ENCODE results near the gene MED25. TPM values are rescaled to one million over a fixed set of nuclear protein-coding genes. Genes with fewer than 3 reads are reported as not detected.

The MED25 gene
- total RNA-seq, 1 donor from 2014 or later = 88.8 TPM

DNA sequence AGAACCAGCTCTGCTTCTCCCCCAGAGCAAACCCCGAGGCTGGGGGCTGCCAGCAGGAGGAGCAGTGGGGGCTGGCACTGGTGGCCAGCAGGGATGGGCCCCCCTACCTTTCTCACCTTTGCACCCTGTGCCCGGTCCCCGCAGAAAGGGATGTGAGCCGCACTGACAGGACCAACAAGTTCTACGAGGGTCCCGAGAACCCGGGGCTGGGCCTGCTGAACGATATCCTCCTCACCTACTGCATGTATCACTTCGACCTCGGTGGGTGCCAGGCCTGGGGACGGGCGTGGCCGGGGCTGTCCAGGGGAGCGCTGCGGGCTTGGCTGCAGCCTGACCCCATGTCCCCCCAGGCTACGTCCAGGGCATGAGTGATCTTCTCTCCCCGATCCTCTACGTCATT is 66.0 kb downstream of the MED25 start:
- H3K27me3 Mint-ChIP-seq = no peaks in the 10 kb centered on the region
- no peak for DNase-seq
- peaks cover 58% of the 10 kb centered on the region for H3K36me3 Mint-ChIP-seq (ENCODE audit: low read depth)
- ChIA-PET POLR2A (no interaction called here), CTCF (no interaction called here)
- peaks cover 9% of the 10 kb centered on the region for H3K4me1 Mint-ChIP-seq
- intact Hi-C loops (cut with micrococcal nuclease) = no loop called here
- no peak for ATAC-seq (ENCODE audit: low read depth)
- TF ChIP-seq, protein P1, sequence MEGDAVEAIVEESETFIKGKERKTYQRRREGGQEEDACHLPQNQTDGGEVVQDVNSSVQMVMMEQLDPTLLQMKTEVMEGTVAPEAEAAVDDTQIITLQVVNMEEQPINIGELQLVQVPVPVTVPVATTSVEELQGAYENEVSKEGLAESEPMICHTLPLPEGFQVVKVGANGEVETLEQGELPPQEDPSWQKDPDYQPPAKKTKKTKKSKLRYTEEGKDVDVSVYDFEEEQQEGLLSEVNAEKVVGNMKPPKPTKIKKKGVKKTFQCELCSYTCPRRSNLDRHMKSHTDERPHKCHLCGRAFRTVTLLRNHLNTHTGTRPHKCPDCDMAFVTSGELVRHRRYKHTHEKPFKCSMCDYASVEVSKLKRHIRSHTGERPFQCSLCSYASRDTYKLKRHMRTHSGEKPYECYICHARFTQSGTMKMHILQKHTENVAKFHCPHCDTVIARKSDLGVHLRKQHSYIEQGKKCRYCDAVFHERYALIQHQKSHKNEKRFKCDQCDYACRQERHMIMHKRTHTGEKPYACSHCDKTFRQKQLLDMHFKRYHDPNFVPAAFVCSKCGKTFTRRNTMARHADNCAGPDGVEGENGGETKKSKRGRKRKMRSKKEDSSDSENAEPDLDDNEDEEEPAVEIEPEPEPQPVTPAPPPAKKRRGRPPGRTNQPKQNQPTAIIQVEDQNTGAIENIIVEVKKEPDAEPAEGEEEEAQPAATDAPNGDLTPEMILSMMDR (IDR thresholded peaks at IDR 0.05) = no peak
- H3K4me3 Mint-ChIP-seq = no peak overlapping the region
- no peak overlapping the region for H3K27ac Mint-ChIP-seq
- H3K9me3 Mint-ChIP-seq = no peaks in the 10 kb centered on the region

DNA sequence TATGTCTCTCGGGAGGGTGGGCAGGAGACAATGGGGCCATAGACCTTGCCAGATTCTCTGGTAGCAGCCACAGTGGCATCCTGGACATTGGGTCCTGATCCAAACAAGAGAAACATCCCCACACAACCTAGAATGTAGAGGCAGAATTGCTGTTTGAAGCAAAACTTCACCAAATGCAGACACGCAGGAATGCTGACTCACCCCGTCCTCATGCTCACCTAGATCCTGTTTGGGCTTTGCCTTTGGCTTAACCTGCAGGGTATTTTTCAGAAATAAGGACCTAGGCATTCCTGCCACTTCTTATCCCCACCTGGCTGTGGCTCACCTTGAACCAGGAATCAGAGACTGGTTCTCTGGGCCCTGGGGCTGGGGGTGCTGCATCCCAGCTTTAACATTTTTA is 66.7 kb downstream of the MED25 start:
- POLR2A ChIA-PET = no interaction called here
- Mint-ChIP-seq H3K27me3 (no peaks in the 10 kb centered on the region), H3K9me3 (no peaks in the 10 kb centered on the region), H3K4me3 (no peak overlapping the region), H3K27ac (no peak overlapping the region), H3K36me3 (ENCODE audit: low read depth) (peaks cover 53% of the 10 kb centered on the region), H3K4me1 (peaks cover 9% of the 10 kb centered on the region)
- ATAC-seq (ENCODE audit: low read depth) = no peak
- CTCF ChIA-PET = no interaction called here
- intact Hi-C loops (cut with micrococcal nuclease) = no loop called here
- TF ChIP-seq, protein P1 (IDR thresholded peaks at IDR 0.05) = no peak
- DNase-seq = no peak

Other genes starting within 250 kb of the MED25 start
- gene NOSIP, start 237.7 kb upstream of the MED25 start, total RNA-seq = 49.9 and 54.8 TPM in 2 replicates
- 1.8 and 2.2 TPM in 2 replicates for gene PRRG2, start 237.0 kb upstream of the MED25 start, total RNA-seq
- 37.1 and 42.1 TPM in 2 replicates for gene PRR12, start 227.1 kb upstream of the MED25 start, total RNA-seq
- 4.8 and 5.1 TPM in 2 replicates for gene RRAS, start 178.1 kb upstream of the MED25 start, total RNA-seq
- gene SCAF1, start 176.1 kb upstream of the MED25 start, total RNA-seq = 58.7 and 61.0 TPM in 2 replicates
- gene IRF3, start 152.4 kb upstream of the MED25 start, total RNA-seq = 145 and 171 TPM in 2 replicates
- 30.7 and 39.1 TPM in 2 replicates for gene BCL2L12, start 152.4 kb upstream of the MED25 start, total RNA-seq
- 372 and 376 TPM in 2 replicates for gene PRMT1, start 141.0 kb upstream of the MED25 start, total RNA-seq
- 6.8 and 9.5 TPM in 2 replicates for gene ADM5, start 128.7 kb upstream of the MED25 start, total RNA-seq
- 0.35 and 0.51 TPM in 2 replicates for gene CPT1C, start 127.2 kb upstream of the MED25 start, total RNA-seq
- 0.39 and 0.55 TPM in 2 replicates for gene TSKS, start 55.0 kb upstream of the MED25 start, total RNA-seq
- 56.7 and 60.6 TPM in 2 replicates for gene AP2A1, start 51.3 kb upstream of the MED25 start, total RNA-seq
- gene FUZ, start 5.0 kb upstream of the MED25 start, total RNA-seq = 12.0 and 15.0 TPM in 2 replicates
- gene PTOV1, start 32.9 kb downstream of the MED25 start, total RNA-seq = 103 and 107 TPM in 2 replicates
- gene PNKP, start 49.3 kb downstream of the MED25 start, total RNA-seq = 174 and 205 TPM in 2 replicates
- gene AKT1S1, start 59.1 kb downstream of the MED25 start, total RNA-seq = 21.3 and 28.7 TPM in 2 replicates
- gene TBC1D17, start 59.4 kb downstream of the MED25 start, total RNA-seq = 51.1 and 57.0 TPM in 2 replicates
- 24.0 and 25.5 TPM in 2 replicates for gene IL4I1, start 78.6 kb downstream of the MED25 start, total RNA-seq
- 198 and 199 TPM in 2 replicates for gene ATF5, start 110.9 kb downstream of the MED25 start, total RNA-seq
- gene NUP62, start 111.2 kb downstream of the MED25 start, total RNA-seq = 96.8 and 114 TPM in 2 replicates
- gene SIGLEC11, start 142.9 kb downstream of the MED25 start, total RNA-seq = not detected in 2 replicates
- gene VRK3, start 207.1 kb downstream of the MED25 start, total RNA-seq = 71.1 and 82.6 TPM in 2 replicates
- gene ZNF473, start 207.7 kb downstream of the MED25 start, total RNA-seq = 10.5 and 14.2 TPM in 2 replicates

All from activated B cell treated with CpG ODN at 0.5 μM for 24 hours (primary cell).